IMR-90 (cell line): ENCODE measurements around the gene FANK1.
"Not testable (repeated sequence)": the region's sequence is repeated elsewhere in the genome, so short reads cannot be mapped to it uniquely, and the experiment has no call there.

Source experiments
- BHLHE40 ChIP-seq: fragments of 150-350 bp; IDR thresholded peaks from 2 replicates; pipeline ENCODE4 v1.6.1; 2016; ENCODE audit warnings: mild to moderate bottlenecking, low read depth, low read length
- CEBPB ChIP-seq: IDR thresholded peaks from 2 replicates; pipeline ENCODE4 v1.6.1; 2012; ENCODE audit warnings: low read depth, low read length, improper control_type of control experiment
- CHD1 ChIP-seq: IDR thresholded peaks from 2 replicates; pipeline ENCODE4 v1.6.1; 2012; ENCODE audit warnings: low read depth, low read length, improper control_type of control experiment
- CTCF ChIP-seq: conservative IDR thresholded peaks from 2 replicates; pipeline ENCODE4 v1.5.1; 2012; ENCODE audit warnings: mild to moderate bottlenecking, low read depth, low read length, improper control_type of control experiment
- FOS ChIP-seq: fragments of 150-350 bp; IDR thresholded peaks from 2 replicates; pipeline ENCODE4 v1.6.1; 2016; ENCODE audit warnings: low read depth, low read length
- MXI1 ChIP-seq: IDR thresholded peaks from 2 replicates; pipeline ENCODE4 v1.6.1; 2012; ENCODE audit warnings: low read depth, mild to moderate bottlenecking, low read length, moderate library complexity, borderline replicate concordance
- POLR2A ChIP-seq: IDR thresholded peaks from 2 replicates; pipeline ENCODE4 v1.6.1; 2012; ENCODE audit warnings: mild to moderate bottlenecking, low read depth, low read length
- RAD21 ChIP-seq: IDR thresholded peaks from 2 replicates; pipeline ENCODE4 v1.6.1; 2012; ENCODE audit warnings: low read length, improper control_type of control experiment
- RCOR1 ChIP-seq: IDR thresholded peaks from 2 replicates; pipeline ENCODE4 v1.6.1; 2012; ENCODE audit warnings: mild to moderate bottlenecking, low read length, improper control_type of control experiment; ENCODE audit not compliant: insufficient replicate concordance
- RFX5 ChIP-seq: IDR thresholded peaks from 2 replicates; pipeline ENCODE4 v1.8.0; 2012; ENCODE audit warnings: low read depth, mild to moderate bottlenecking, low read length, moderate library complexity
- SMC3 ChIP-seq: fragments of 150-350 bp; IDR thresholded peaks from 2 replicates; pipeline ENCODE4 v1.6.1; 2016; ENCODE audit warnings: low read depth, mild to moderate bottlenecking, antibody characterized with exemption, low read length, moderate library complexity
- USF2 ChIP-seq: fragments of 150-350 bp; IDR thresholded peaks from 2 replicates; pipeline ENCODE4 v1.6.1; 2017; ENCODE audit warnings: mild to moderate bottlenecking, antibody characterized with exemption, low read length, low read depth
- TF ChIP-seq, protein P1 (sequence below): fragments of 150-350 bp; IDR thresholded peaks from 2 replicates; pipeline ENCODE4 v1.6.1; 2016; ENCODE audit warnings: low read depth, mild to moderate bottlenecking, low read length, moderate library complexity, borderline replicate concordance

- not testable (repeated sequence) for TF ChIP-seq SMC3, CTCF, USF2, POLR2A, RAD21, CHD1, CEBPB, MXI1, FOS, RFX5, RCOR1, BHLHE40
- TF ChIP-seq, protein P1, sequence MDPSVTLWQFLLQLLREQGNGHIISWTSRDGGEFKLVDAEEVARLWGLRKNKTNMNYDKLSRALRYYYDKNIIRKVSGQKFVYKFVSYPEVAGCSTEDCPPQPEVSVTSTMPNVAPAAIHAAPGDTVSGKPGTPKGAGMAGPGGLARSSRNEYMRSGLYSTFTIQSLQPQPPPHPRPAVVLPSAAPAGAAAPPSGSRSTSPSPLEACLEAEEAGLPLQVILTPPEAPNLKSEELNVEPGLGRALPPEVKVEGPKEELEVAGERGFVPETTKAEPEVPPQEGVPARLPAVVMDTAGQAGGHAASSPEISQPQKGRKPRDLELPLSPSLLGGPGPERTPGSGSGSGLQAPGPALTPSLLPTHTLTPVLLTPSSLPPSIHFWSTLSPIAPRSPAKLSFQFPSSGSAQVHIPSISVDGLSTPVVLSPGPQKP, result not testable (repeated sequence)
These were observed 16.9 kb downstream of the FANK1 start for GRCh38 chr10:125913277-125913676.
